OCI-LY3 (cell line): ENCODE data around the gene ZNF618.

Experiments
- CTCF ChIP-seq: fragments of 200-600, 300-600 bp; sonication (generic); IDR thresholded peaks from 2 replicates; pipeline ENCODE4 v1.5.1; 2014; ENCODE audit warnings: antibody characterized with exemption, low read length, low read depth
- EZH2phosphoT487 ChIP-seq: fragments of 200-600 bp; shearing (Covaris generic); IDR thresholded peaks from 2 replicates; pipeline ENCODE4 v1.6.1; 2018; ENCODE audit warnings: antibody characterized with exemption, mixed run types, low read depth

DNA sequence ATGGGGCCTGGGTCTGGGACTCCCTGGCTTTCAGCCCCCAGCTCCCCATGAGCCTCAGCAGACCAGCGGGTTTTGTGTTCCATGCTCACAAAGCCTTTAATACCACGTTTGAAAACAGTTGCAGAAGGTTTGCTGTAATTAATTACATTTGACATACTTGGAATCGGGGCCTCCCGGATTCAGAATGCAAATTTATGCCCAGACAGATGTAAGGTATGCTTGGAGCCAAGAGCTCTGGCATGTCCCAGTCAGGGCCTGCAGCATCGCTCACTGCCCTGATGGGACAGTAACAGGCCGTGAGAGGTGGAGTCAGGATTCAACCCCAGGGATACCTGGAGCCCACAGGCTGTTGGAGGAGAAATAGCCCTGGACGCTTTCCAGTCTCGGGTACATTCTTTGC is 12.2 kb downstream of the ZNF618 start:
- TF ChIP-seq CTCF = no peak
- no peak for TF ChIP-seq EZH2phosphoT487
